Endodermal cell (in vitro differentiated cells): ENCODE results near the gene GABRB2. TPM values are rescaled to one million over a fixed set of nuclear protein-coding genes. Genes with fewer than 3 reads are reported as not detected.
"Not testable (repeated sequence)": the region's sequence is repeated elsewhere in the genome, so short reads cannot be mapped to it uniquely, and the experiment has no call there.

Experiments used
- DNase-seq: peaks from one replicate; pipeline ENCODE4 v3.0.0-alpha.2; 2017
- H3K27ac ChIP-seq: 2 replicates; pipeline ENCODE4 v1.5.1; 2013; ENCODE audit warnings: mild to moderate bottlenecking, low read depth, low read length, moderate library complexity
- H3K27me3 ChIP-seq: 2 replicates; pipeline ENCODE4 v1.6.1; 2013; ENCODE audit warnings: mild to moderate bottlenecking, low read length, moderate library complexity; ENCODE audit not compliant: insufficient read depth, control insufficient read depth, poor library complexity, severe bottlenecking
- H3K36me3 ChIP-seq: 2 replicates; pipeline ENCODE4 v1.7.0; 2013; ENCODE audit warnings: mild to moderate bottlenecking, low read length, moderate library complexity; ENCODE audit not compliant: control insufficient read depth, insufficient read depth
- H3K4me1 ChIP-seq: one replicate; pipeline ENCODE4 v1.7.0; 2013; ENCODE audit warnings: low read length; ENCODE audit not compliant: control insufficient read depth, insufficient read depth
- H3K4me3 ChIP-seq: 2 replicates; pipeline ENCODE4 v1.5.1; 2013; ENCODE audit warnings: mild to moderate bottlenecking, low read length, moderate library complexity
- H3K9ac ChIP-seq: 2 replicates; pipeline ENCODE4 v1.6.1; 2013; ENCODE audit warnings: mild to moderate bottlenecking, low read length, moderate library complexity; ENCODE audit not compliant: poor library complexity, severe bottlenecking; ENCODE audit errors: extremely low read depth
- H3K9me3 ChIP-seq: 2 replicates; pipeline ENCODE4 v1.6.1; 2013; ENCODE audit warnings: mild to moderate bottlenecking, low read length, moderate library complexity; ENCODE audit not compliant: control insufficient read depth
- H3K27ac Mint-ChIP-seq: 2 replicates; pipeline ENCODE4 v1.8.0; 2020; ENCODE audit warnings: mixed read lengths
- H3K27me3 Mint-ChIP-seq: 2 replicates; pipeline ENCODE4 v1.8.0; 2021; ENCODE audit warnings: mild to moderate bottlenecking, mixed read lengths; ENCODE audit not compliant: insufficient read depth
- H3K36me3 Mint-ChIP-seq: 2 replicates; pipeline ENCODE4 v1.8.0; 2020; ENCODE audit warnings: low read depth, mixed read lengths
- H3K4me1 Mint-ChIP-seq: 2 replicates; pipeline ENCODE4 v1.8.0; 2020; ENCODE audit warnings: mixed read lengths
- H3K4me3 Mint-ChIP-seq: 2 replicates; pipeline ENCODE4 v1.8.0; 2020; ENCODE audit warnings: mild to moderate bottlenecking, moderate library complexity, mixed read lengths
- H3K9me3 Mint-ChIP-seq: 2 replicates; pipeline ENCODE4 v1.8.0; 2020; ENCODE audit warnings: mild to moderate bottlenecking, mixed read lengths
- CTCF ChIP-seq: fragments of 200-600 bp; sonication (generic); conservative IDR thresholded peaks from 2 replicates; pipeline ENCODE4 v1.5.0; 2021; ENCODE audit warnings: antibody characterized with exemption, mild to moderate bottlenecking
- WGBS, 2 experiments: methylation state at CpG; one replicate each; pipeline versions ENCODE4 v1.1.5 to v1.1.7; 2013; ENCODE audit warnings: missing lambda C conversion rate in 2 of 2, mixed read lengths in 1 of 2; ENCODE audit not compliant: insufficient coverage in 1 of 2, insufficient read length in 1 of 2; 5-methylcytosine and 5-hydroxymethylcytosine counted together
- total RNA-seq, 2 donors: library from RNA; stranded (reverse); fragmentation: NEBNext Ultra II Directional in 1 of 2; extraction: Animal tissue kit (Norgen Biotek cat#: 25700) in 1 of 2; gene quantifications; 2 replicates in 1 of 2; 3 replicates in 1 of 2; pipeline ENCODE4 v1.2.1, GENCODE V29; 2021

The GABRB2 gene
- total RNA-seq, 2 donors from 2014 or later: 0.77 to 2.5 TPM

- Histone ChIP-seq H3K27ac (no peak overlapping the region), H3K4me3 (no peak overlapping the region), H3K4me1 (no peaks in the 10 kb centered on the region), H3K36me3 (no peaks in the 10 kb centered on the region), H3K9me3 (peaks cover 49% of the 10 kb centered on the region), H3K9ac (no peak overlapping the region), H3K27me3 (no peaks in the 10 kb centered on the region)
- 76 to 85% methylated on average over 4 of the region's 4 CpGs for WGBS, 2 experiments
- DNase-seq: no peak
- no peak for TF ChIP-seq CTCF
- peaks cover 6% of the 10 kb centered on the region for H3K27me3 Mint-ChIP-seq
- no peaks in the 10 kb centered on the region for H3K9me3 Mint-ChIP-seq
- H3K4me1 Mint-ChIP-seq: no peaks in the 10 kb centered on the region
- peaks cover 20% of the 10 kb centered on the region for H3K36me3 Mint-ChIP-seq
- H3K27ac Mint-ChIP-seq: no peak overlapping the region
- no peak overlapping the region for H3K4me3 Mint-ChIP-seq
These were observed 299.8 kb downstream of the GABRB2 start for GRCh38 chr5:161246749-161247148.

DNA sequence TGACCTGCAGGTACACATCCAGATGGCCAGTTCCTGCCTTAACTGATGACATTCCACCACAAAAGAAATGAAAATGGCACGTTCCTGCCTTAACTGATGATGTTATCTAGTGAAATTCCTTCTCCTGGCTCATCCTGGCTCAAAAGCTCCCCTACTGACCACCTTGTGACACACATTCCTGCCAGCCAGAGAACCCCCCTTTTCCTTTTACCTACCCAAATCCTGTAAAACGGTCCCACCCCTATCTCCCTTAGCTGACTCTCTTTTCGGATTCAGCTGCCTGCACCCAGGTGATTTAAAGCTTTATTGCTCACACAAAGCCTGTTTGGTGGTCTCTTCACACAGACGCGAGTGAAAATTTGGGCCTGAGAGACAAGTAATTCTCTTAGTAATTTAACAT lies 300.7 kb downstream of the GABRB2 start:
- not testable (repeated sequence) for H3K27me3 ChIP-seq, H3K36me3 ChIP-seq, H3K27ac Mint-ChIP-seq, H3K4me3 Mint-ChIP-seq, H3K9me3 Mint-ChIP-seq, H3K27me3 Mint-ChIP-seq, H3K27ac ChIP-seq, H3K4me3 ChIP-seq, H3K4me1 Mint-ChIP-seq, H3K9ac ChIP-seq, H3K4me1 ChIP-seq
- H3K9me3 ChIP-seq: peaks cover 54% of the 10 kb centered on the region
- peak; percentile 60 for TF ChIP-seq CTCF
- DNase-seq: peak; percentile 66
- peaks cover 26% of the 10 kb centered on the region for H3K36me3 Mint-ChIP-seq
- WGBS, 2 experiments: 83 to 86% methylated on average over 3 to 5 of the region's 5 CpGs

Other genes starting within 250 kb of the GABRB2 start
- gene GABRA6, start 139.0 kb upstream of the GABRB2 start, total RNA-seq: not detected